Aorta (tissue), 5 donors: ENCODE results near the gene UTP14C. TPM values are rescaled to one million over a fixed set of nuclear protein-coding genes. Genes with fewer than 3 reads are reported as not detected.
"Not testable (repeated sequence)": the region's sequence is repeated elsewhere in the genome, so short reads cannot be mapped to it uniquely, and the experiment has no call there.

ENCODE experiments used
- ATAC-seq: fragments of 200-7000 bp; cut with Tn5 transposase; one replicate; pipeline ENCODE4 v1.9.1; 2022; ENCODE audit warnings: moderate library complexity; ENCODE audit not compliant: low FRiP score
- DNase-seq, 2 donors: peaks; one replicate each; pipeline ENCODE4 v3.0.0-alpha.2; 2020
- H3K27ac ChIP-seq, 2 donors: one replicate each; pipeline ENCODE4 v1.5.1; 2013; ENCODE audit warnings: low read length in 2 of 2, mild to moderate bottlenecking in 2 of 2, moderate library complexity in 2 of 2, control low read depth in 1 of 2, inconsistent platforms in 1 of 2, low read depth in 1 of 2
- H3K27me3 ChIP-seq, 2 donors: one replicate each; pipeline ENCODE4 v1.6.1; 2013; ENCODE audit warnings: control low read depth in 1 of 2, low read length in 1 of 2, mild to moderate bottlenecking in 1 of 2, moderate library complexity in 1 of 2; ENCODE audit not compliant: insufficient read depth in 2 of 2, control insufficient read depth in 1 of 2
- H3K36me3 ChIP-seq, 2 donors: one replicate each; pipeline ENCODE4 v1.6.1; 2013; ENCODE audit warnings: control low read depth in 1 of 2, low read length in 1 of 2, mild to moderate bottlenecking in 1 of 2; ENCODE audit not compliant: insufficient read depth in 2 of 2, control insufficient read depth in 1 of 2
- H3K4me1 ChIP-seq, 2 donors: one replicate each; pipeline ENCODE4 v1.6.1; 2013; ENCODE audit warnings: low read length in 2 of 2, control low read depth in 1 of 2, mild to moderate bottlenecking in 1 of 2, moderate library complexity in 1 of 2; ENCODE audit not compliant: insufficient read depth in 2 of 2, control insufficient read depth in 1 of 2
- H3K4me3 ChIP-seq, 2 donors: one replicate each; pipeline ENCODE4 v1.5.1; 2013; ENCODE audit warnings: low read length in 2 of 2, control low read depth in 1 of 2, mild to moderate bottlenecking in 1 of 2
- H3K9me3 ChIP-seq: one replicate; pipeline ENCODE4 v1.6.1; 2013; ENCODE audit warnings: mild to moderate bottlenecking, low read length; ENCODE audit not compliant: control insufficient read depth
- WGBS, 2 donors: extraction: QIAGEN DNeasy Blood & Tissue Kit; methylation state at CpG; one replicate each; pipeline ENCODE4 v1.1.7; 2013; 5-methylcytosine and 5-hydroxymethylcytosine counted together
- intact Hi-C, 2 donors: fragments of 100-400 bp; cut with DNase I; formaldehyde crosslinking; loops; one replicate each; pipeline versions ENCODE4 v1.14.2 to v1.15.0; 2022
- long read RNA-seq, 2 donors: library from polyadenylated mRNA; unstranded; transcript quantifications; one replicate each; pipeline ENCODE4 v2.0.0, GENCODE V29; 2020 to 2021
- polyA plus RNA-seq, 2 donors: library from polyadenylated mRNA; stranded (reverse); fragments of 200-250 nt; gene quantifications; one replicate each; pipeline ENCODE4 v1.2.3, GENCODE V29; 2013
- total RNA-seq, 2 donors: library from RNA; stranded (reverse); fragmentation: NEBNext Ultra II Directional; extraction: Animal tissue kit (Norgen Biotek cat#: 25700); gene quantifications; one replicate each; pipeline ENCODE4 v1.2.1, GENCODE V29; 2021
- donor health status: healthy with polysubstance abuse.
- donor health status: Bipolar disorder and iron deficiency.
- donor health status: DM: no; HTN: no; CAD: no.
- donor health status: DM: no; HTN: no; CAD: no.
- donor health status: DM: yes; HTN: yes; CAD: no.

The UTP14C gene
- total RNA-seq (10 to 100 TPM; 14.5 to 18.0 TPM), polyA plus RNA-seq (1 to 10 TPM; 4.4 to 8.2 TPM)
- long read RNA-seq, donor 1, full-length matches to known transcripts: 2 of 11 reads
- long read RNA-seq, donor 1, partial matches to known transcripts: 0 of 11 reads
- long read RNA-seq, donor 1, other reads (novel, unspliced or antisense): 9 of 11 reads
- long read RNA-seq, donor 2, full-length matches to known transcripts: 1 of 4 reads
- long read RNA-seq, donor 2, partial matches to known transcripts: 0 of 4 reads
- long read RNA-seq, donor 2, other reads (novel, unspliced or antisense): 3 of 4 reads

DNA sequence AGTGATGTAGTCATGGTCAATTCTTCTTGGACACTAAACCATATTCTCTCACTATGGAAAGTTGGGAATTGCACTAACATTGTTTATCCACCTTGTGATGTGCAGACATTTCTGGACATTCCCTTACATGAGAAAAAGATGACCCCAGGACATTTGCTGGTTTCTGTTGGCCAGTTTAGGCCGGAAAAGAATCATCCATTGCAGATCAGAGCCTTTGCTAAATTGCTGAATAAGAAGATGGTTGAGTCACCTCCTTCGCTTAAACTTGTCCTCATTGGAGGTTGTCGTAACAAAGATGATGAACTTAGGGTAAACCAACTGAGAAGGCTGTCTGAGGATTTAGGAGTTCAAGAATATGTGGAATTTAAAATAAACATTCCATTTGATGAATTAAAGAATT, at the start of gene UTP14C:
Gene UTP14C (plus strand): TSS at position 211 of the 400 bp plus-strand sequence. CDS start 4,114 bp downstream, outside the sequence.
- peaks cover 0 to 2% of the 10 kb centered on the region in 2 donors for H3K4me1 ChIP-seq
- intact Hi-C loops: no loop called here
- peaks cover 7 to 9% of the 10 kb centered on the region in 2 donors for H3K36me3 ChIP-seq
- H3K9me3 ChIP-seq: peaks cover 3% of the 10 kb centered on the region
- ATAC-seq (no peak), DNase-seq (no peak)
- 98% methylated on average over 3 of the region's 3 CpGs for WGBS, 2 donors
- H3K27me3 ChIP-seq: no peaks in the 10 kb centered on the region
- no peak within 1 kb of the TSS for H3K27ac ChIP-seq
- no peak within 1 kb of the TSS for H3K4me3 ChIP-seq

DNA sequence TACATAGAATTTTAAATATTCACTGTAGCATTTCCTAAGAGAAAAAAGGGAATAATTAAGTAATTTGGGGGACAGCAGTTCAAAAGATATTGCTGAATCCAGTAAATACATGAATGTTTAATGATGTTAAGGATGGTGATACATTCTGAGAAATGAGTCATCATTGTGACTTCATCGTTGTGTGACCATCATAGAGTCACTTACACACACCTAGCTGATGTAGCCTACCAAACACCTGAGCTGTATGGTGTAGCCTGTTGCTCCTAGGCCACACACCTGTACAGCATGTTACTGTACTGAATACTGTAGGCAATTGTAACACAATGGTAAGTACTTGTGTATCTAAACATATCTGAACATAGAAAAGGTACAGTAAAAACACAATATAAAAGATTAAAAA, 48.1 kb upstream of the UTP14C start:
- H3K4me3 ChIP-seq: no peak overlapping the region
- intact Hi-C loops: no loop called here
- no peaks in the 10 kb centered on the region for H3K27me3 ChIP-seq
- WGBS, 2 donors: 0 to 51% methylated on average over 1 of the region's 1 CpG
- H3K4me1 ChIP-seq: no peaks in the 10 kb centered on the region
- H3K27ac ChIP-seq: no peak overlapping the region
- ATAC-seq: no peak
- peaks cover 0 to 1% of the 10 kb centered on the region in 2 donors for H3K36me3 ChIP-seq
- no peaks in the 10 kb centered on the region for H3K9me3 ChIP-seq
- no peak for DNase-seq

- intact Hi-C loops: no loop called here
These were observed 47.6 kb upstream of the UTP14C start for GRCh38 chr13:51976890-51977289.

DNA sequence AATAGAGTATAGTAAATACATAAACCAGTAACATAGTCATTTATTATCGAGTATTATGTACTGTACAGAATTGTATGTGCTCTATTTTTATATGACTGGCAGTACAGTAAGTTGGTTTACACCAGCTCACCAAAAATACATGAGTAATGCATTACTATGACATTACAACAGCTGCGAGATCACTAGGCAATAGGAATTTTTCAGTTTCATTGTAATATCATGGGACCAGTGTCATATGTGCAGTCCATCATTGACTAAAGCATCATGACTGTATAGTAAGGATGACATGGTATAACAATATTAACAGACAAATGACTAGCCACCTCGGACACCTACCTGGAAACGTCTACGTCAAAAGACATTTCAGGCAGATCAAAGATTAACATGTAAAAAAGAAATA, 46.9 kb upstream of the UTP14C start:
- intact Hi-C loops: no loop called here
- no peak for ATAC-seq
- WGBS, 2 donors: 89 to 92% methylated on average over 5 of the region's 5 CpGs

More at GRCh38 chr13:51976890-51977289, 47.6 kb upstream of the UTP14C start:
- ATAC-seq (no peak), DNase-seq (no peak)
- WGBS, 2 donors: 92 to 93% methylated on average over 5 of the region's 5 CpGs
- Histone ChIP-seq H3K4me3 (no peak overlapping the region), H3K9me3 (no peaks in the 10 kb centered on the region), H3K4me1 (no peaks in the 10 kb centered on the region), H3K27ac (no peak overlapping the region), H3K27me3 (no peaks in the 10 kb centered on the region), H3K36me3 (peaks cover 0 to 1% of the 10 kb centered on the region in 2 donors)

DNA sequence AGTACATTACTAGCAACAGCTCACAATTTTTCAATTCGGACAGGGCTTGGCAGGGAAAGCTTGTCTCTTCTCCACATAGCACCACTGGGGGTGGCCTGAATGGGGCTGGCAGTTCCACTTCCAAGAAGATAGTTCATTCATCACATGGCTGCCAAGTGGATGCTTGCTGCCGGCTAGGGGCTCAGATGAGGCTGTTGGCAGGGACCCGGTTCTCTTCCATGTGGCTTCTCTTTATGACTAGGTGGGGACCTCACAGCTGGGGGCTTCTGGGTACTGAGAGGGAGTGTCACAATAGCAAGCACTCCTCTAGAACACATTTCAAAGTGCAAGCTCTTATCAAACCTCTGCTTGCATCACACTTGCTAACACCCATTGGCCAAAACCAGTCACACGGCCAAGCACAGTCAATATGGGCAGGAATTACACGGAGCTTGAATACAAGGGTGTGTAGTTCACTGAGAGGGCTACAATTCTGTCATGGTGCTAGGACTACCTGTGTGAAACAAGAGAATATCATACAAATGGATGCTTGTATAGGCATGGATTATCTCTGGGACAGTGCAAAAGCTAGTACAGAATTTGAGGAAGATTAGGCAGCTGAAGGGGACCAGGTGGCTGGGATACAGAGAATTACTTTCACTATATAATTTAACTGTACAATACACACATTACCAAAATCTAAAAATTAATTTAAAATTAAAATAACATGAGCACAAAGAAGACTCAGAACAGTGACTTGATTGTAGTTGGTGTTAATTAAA, 45.5 kb upstream of the UTP14C start:
- no peak overlapping the region for H3K4me3 ChIP-seq
- 57 to 72% methylated on average over 5 of the region's 5 CpGs for WGBS, 2 donors
- intact Hi-C loops: no loop called here
- ATAC-seq (peak; percentile 26), DNase-seq (no peak)
- H3K36me3 ChIP-seq: no peaks in the 10 kb centered on the region
- no peaks in the 10 kb centered on the region for H3K4me1 ChIP-seq
- H3K27me3 ChIP-seq: no peaks in the 10 kb centered on the region
- H3K27ac ChIP-seq: no peak overlapping the region
- no peaks in the 10 kb centered on the region for H3K9me3 ChIP-seq

More for the DNA sequence above, 46.9 kb upstream of the UTP14C start:
- no peak overlapping the region for H3K27ac ChIP-seq
- H3K4me1 ChIP-seq: no peaks in the 10 kb centered on the region
- DNase-seq: no peak
- peaks cover 0 to 1% of the 10 kb centered on the region in 2 donors for H3K36me3 ChIP-seq
- H3K4me3 ChIP-seq: no peak overlapping the region
- no peaks in the 10 kb centered on the region for H3K27me3 ChIP-seq
- no peaks in the 10 kb centered on the region for H3K9me3 ChIP-seq

GRCh38 chr13:51980908-51981307, 43.6 kb upstream of the UTP14C start:
- Histone ChIP-seq H3K36me3 (no peaks in the 10 kb centered on the region), H3K4me1 (no peaks in the 10 kb centered on the region), H3K27me3 (no peaks in the 10 kb centered on the region), H3K4me3 (no peak overlapping the region), H3K27ac (no peak overlapping the region), H3K9me3 (no peaks in the 10 kb centered on the region)
- 21 to 26% methylated on average over 4 of the region's 4 CpGs for WGBS, 2 donors
- intact Hi-C loops: no loop called here
- no peak for DNase-seq
- no peak for ATAC-seq

DNA sequence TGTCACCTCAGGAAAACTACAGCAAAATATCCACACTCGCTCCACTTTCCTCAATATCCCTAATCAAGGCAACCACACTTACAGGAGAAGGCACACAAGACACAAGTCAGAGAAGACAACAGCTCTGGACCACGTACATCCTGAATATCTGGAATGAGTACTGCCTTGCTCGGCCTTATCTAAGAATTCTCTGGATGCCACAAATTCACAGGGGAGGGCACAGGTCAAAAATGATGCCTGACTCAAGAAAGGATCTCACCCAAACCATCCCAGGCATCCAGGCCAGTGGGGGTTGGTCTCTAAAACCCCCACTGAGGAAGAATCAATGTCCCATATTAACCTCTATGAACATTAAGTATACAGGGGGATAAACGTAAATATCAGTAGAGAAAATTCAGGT, 43.1 kb upstream of the UTP14C start:
- no peak overlapping the region for H3K4me3 ChIP-seq
- ATAC-seq (no peak), DNase-seq (no peak)
- no peaks in the 10 kb centered on the region for H3K4me1 ChIP-seq
- H3K36me3 ChIP-seq: no peaks in the 10 kb centered on the region
- intact Hi-C loops: no loop called here
- H3K27me3 ChIP-seq: no peaks in the 10 kb centered on the region
- H3K9me3 ChIP-seq: no peaks in the 10 kb centered on the region
- no peak overlapping the region for H3K27ac ChIP-seq
- 36 to 47% methylated on average over 4 of the region's 4 CpGs for WGBS, 2 donors

DNA sequence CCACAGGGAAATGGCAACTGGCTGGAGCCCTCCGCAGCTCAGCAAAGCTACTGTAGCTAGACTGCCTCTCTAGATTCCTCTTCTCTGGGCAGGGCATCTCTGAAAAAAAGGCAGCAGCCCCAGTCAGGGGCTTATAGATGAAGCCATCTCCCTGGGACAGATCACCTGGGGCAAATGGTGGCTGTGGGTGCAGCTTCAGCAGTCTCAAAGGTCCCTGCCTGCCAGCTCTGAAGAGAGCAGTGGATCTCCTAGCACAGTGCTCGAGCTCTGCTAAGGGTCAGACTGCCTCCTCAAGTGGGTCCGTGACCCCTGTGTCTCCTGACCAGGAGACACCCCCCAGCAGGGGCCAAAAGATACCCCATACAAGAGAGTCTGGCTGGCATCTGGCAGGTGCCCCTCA, 41.2 kb upstream of the UTP14C start:
- WGBS, 2 donors: 97% methylated on average over 3 of the region's 3 CpGs

GRCh38 chr13:51984904-51985303, 39.6 kb upstream of the UTP14C start:
- H3K9me3 ChIP-seq, intact Hi-C loops, H3K4me3 ChIP-seq, DNase-seq, H3K27me3 ChIP-seq, H3K36me3 ChIP-seq, ATAC-seq, H3K27ac ChIP-seq, H3K4me1 ChIP-seq: not testable (repeated sequence)
- WGBS, 2 donors: 93 to 97% methylated on average over 4 of the region's 4 CpGs

More for the DNA sequence above, 41.2 kb upstream of the UTP14C start:
- H3K36me3 ChIP-seq, DNase-seq, H3K9me3 ChIP-seq, H3K27ac ChIP-seq, H3K4me1 ChIP-seq, intact Hi-C loops, H3K27me3 ChIP-seq, ATAC-seq, H3K4me3 ChIP-seq: not testable (repeated sequence)
